Activated T-helper 2 cell treated with anti-CD3 and anti-CD28 coated beads, Interferon-gamma antibody, Interleukin-2, Interleukin-4, amounts not matched to agents 10 μg/mL and 5 μg/mL and 100 μg/mL, durations not matched to agents 14 hours and 24 hours and 36 hours (primary cell): Measurements from ENCODE around the gene NPR3. TPM values are rescaled to one million over a fixed set of nuclear protein-coding genes. Genes with fewer than 3 reads are reported as not detected.

ENCODE experiments used
- DNase-seq: peaks from one replicate; pipeline ENCODE4 v3.0.0; 2021; ENCODE audit warnings: low spot score
- H3K27ac Mint-ChIP-seq: one replicate; pipeline ENCODE4 v1.8.0; 2021; ENCODE audit warnings: mixed read lengths
- H3K27me3 Mint-ChIP-seq: one replicate; pipeline ENCODE4 v1.8.0; 2021; ENCODE audit warnings: low read depth, mixed read lengths
- H3K36me3 Mint-ChIP-seq: one replicate; pipeline ENCODE4 v1.8.0; 2021; ENCODE audit warnings: low read depth, mixed read lengths
- H3K4me1 Mint-ChIP-seq: one replicate; pipeline ENCODE4 v1.8.0; 2021; ENCODE audit warnings: low read depth, mixed read lengths
- H3K4me3 Mint-ChIP-seq: one replicate; pipeline ENCODE4 v1.8.0; 2021; ENCODE audit warnings: low read depth, mild to moderate bottlenecking, moderate library complexity, mixed read lengths
- H3K9me3 Mint-ChIP-seq: one replicate; pipeline ENCODE4 v1.8.0; 2021; ENCODE audit warnings: mixed read lengths
- intact Hi-C: fragments of 100-400 bp; cut with micrococcal nuclease; formaldehyde crosslinking; loops from one replicate; pipeline ENCODE4 v1.15.1; 2023
- total RNA-seq: library from RNA; stranded (reverse); gene quantifications from 2 replicates; pipeline ENCODE4 v1.2.3, GENCODE V29; 2022

NPR3 gene, protein sequence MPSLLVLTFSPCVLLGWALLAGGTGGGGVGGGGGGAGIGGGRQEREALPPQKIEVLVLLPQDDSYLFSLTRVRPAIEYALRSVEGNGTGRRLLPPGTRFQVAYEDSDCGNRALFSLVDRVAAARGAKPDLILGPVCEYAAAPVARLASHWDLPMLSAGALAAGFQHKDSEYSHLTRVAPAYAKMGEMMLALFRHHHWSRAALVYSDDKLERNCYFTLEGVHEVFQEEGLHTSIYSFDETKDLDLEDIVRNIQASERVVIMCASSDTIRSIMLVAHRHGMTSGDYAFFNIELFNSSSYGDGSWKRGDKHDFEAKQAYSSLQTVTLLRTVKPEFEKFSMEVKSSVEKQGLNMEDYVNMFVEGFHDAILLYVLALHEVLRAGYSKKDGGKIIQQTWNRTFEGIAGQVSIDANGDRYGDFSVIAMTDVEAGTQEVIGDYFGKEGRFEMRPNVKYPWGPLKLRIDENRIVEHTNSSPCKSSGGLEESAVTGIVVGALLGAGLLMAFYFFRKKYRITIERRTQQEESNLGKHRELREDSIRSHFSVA
- 0.02 TPM in 1 of 2 replicates, not detected in the other for total RNA-seq

DNA sequence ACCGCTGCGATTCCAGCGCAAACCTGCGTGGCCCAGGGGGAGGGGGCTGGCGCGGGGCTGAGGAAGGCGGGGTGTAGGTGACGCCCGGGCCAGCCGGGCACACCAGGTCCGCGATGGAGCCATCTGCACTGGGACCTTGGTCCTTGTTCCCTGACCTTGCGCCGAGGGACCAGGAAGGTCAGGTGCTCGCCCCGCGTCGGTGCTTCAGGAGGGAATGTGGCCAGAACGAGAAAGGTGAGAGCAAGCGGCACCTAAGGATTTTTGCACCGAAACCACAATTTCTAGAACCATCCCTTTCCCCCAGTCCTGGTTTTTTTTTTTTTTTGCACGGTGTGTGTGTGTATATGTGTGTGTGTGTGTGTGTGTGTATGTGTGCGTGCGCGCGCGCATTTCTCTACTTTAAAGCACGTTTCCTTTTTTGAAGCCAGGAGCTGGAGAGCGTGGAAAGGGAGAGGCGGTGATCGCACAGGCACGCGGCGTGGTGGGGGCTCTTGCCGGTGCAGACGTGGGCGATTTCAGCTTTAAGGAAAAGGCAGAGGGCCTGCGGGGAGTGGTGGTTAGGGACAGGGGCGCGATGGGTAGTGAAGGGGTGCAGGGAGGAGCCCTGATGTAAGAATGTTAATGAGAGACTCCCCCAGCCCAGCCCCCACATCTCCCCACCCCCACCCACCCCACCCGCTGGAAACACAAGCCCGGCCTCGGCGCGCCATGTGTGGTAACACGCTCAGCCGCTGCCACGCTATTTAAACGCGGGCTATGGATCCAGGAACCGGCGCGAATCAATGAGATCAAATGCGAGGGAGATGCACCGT, at the start of gene NPR3:
Gene NPR3 (plus strand): TSS at position 772 of the 812 bp plus-strand sequence. CDS start 456 bp downstream, outside the sequence.
- intact Hi-C loops, result loop anchor here (5.0 kb wide), 1 partner anchor 1227 kb away; the partner anchor contains the start of gene RXFP3

DNA sequence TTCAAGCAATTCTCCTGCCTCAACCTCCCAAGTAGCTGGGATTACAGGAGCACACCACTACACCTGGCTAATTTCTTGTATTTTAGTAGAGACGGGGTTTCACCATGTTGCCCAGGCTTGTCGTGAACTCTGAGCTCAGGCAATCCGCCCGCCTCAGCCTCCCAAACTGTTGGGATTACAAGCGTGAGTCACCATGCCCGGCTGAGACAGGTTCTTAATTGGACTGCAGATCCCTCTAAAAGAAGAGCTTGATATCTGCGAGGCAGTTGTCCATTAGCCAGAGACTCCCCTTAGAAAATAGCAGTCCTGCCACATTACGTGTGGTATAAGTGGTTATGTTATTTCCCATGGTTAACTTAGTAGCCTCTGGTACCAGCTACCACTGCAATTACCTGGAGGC, 46.6 kb upstream of the NPR3 start:
- no peak for DNase-seq
- Mint-ChIP-seq H3K4me3 (no peak overlapping the region), H3K27ac (no peak overlapping the region), H3K4me1 (no peaks in the 10 kb centered on the region), H3K36me3 (no peaks in the 10 kb centered on the region), H3K27me3 (no peaks in the 10 kb centered on the region), H3K9me3 (peaks cover 3% of the 10 kb centered on the region)
- intact Hi-C loops, result no loop called here

More for the DNA sequence above, at the start of gene NPR3:
- no peaks in the 10 kb centered on the region for H3K36me3 Mint-ChIP-seq
- no peak for DNase-seq
- no peaks in the 10 kb centered on the region for H3K9me3 Mint-ChIP-seq
- H3K27me3 Mint-ChIP-seq, result peaks cover 65% of the 10 kb centered on the region
- peak within 1 kb of the TSS; percentile 38 for H3K27ac Mint-ChIP-seq
- H3K4me3 Mint-ChIP-seq, result peak within 1 kb of the TSS; percentile 80
- H3K4me1 Mint-ChIP-seq, result peaks cover 19% of the 10 kb centered on the region

DNA sequence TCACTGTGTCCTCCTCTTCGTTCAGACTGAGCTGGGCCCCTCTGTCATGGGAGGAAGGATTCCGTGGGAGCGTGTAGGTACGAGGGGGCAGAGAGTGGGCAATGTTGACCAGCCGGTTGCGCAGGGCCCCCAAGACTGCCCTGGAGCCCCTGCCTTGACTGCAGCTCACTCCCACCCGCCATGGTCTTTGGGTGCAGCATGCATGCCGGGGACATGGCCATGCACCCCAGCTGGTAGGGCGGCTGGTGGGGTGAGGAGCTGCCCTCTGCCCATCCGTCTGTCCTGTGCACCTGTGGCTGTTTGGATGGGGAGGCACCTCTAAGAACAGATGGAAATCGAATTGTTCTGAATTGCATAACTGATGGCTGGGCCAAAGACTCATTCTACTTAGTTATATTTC, 42.6 kb upstream of the NPR3 start:
- Mint-ChIP-seq H3K27ac (no peak overlapping the region), H3K4me3 (no peak overlapping the region), H3K36me3 (no peaks in the 10 kb centered on the region), H3K27me3 (no peaks in the 10 kb centered on the region), H3K9me3 (peaks cover 19% of the 10 kb centered on the region), H3K4me1 (no peaks in the 10 kb centered on the region)
- intact Hi-C loops, result no loop called here
- no peak for DNase-seq

DNA sequence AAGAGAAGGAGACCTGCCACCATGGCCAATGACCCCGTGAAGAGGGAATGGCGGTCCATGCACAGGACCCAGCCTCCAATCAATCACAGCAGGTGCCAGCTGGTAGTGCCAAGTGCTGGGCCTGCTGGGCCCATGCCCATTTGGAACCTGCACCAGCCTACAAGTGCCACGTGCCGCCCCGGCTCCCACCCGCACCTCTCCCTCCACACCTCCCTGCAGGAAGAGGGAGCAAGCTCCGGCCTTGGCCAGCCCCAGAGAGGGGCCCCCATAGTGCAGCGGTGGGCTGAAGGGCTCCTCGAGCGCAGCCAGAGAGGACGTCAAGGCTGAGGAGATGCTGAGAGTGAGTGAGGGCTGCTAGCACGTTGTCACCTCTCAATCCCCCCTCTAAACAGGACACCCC, 37.8 kb upstream of the NPR3 start:
- H3K36me3 Mint-ChIP-seq, result no peaks in the 10 kb centered on the region
- H3K27ac Mint-ChIP-seq, result no peak overlapping the region
- no peak for DNase-seq
- no peaks in the 10 kb centered on the region for H3K27me3 Mint-ChIP-seq
- H3K9me3 Mint-ChIP-seq, result peaks cover 19% of the 10 kb centered on the region
- intact Hi-C loops, result no loop called here
- H3K4me1 Mint-ChIP-seq, result no peaks in the 10 kb centered on the region
- H3K4me3 Mint-ChIP-seq, result no peak overlapping the region

DNA sequence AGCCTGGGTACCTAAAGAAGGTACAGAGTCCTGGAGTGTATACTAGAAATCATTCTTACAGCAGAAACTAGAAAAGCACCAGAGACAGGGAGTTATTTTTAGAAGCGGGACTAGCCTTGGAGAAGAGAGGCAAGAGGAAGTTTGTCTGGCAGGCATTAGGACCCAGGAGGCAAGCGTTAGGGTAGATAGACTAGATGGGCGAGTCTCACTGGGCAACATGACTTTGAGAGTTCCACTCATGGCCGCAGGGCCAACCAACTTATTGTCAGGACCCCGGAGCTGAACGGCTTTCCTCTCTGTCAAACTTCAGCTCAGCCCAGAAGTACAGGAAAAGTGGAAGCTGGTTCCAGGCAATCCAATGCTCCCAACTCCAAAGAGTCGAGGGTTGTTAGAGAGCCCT, 34.1 kb upstream of the NPR3 start:
- intact Hi-C loops, result no loop called here
- Mint-ChIP-seq H3K27ac (no peak overlapping the region), H3K4me1 (no peaks in the 10 kb centered on the region), H3K4me3 (no peak overlapping the region), H3K27me3 (no peaks in the 10 kb centered on the region), H3K36me3 (no peaks in the 10 kb centered on the region), H3K9me3 (peaks cover 8% of the 10 kb centered on the region)
- DNase-seq, result no peak

DNA sequence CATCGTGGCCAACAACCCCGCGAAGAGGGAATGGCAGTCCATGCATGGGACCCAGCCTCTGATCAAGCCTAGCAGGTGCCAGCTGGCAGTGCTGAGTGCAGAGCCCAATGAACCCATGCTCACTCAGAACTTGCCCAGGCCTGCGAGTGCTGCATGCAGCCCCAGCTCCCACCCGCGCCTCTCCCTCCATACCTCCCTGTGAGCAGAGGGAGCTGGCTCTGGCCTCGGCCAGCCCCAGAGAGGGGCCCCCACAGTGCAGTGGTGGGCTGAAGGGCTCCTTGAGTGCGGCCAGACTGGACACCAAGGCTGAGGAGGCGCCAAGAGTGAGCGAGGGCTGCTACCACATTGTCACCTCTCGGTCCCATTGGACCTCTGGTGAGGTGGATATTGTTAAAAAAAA, 32.6 kb upstream of the NPR3 start:
- intact Hi-C loops, result no loop called here
- no peaks in the 10 kb centered on the region for H3K36me3 Mint-ChIP-seq
- no peak overlapping the region for H3K27ac Mint-ChIP-seq
- peaks cover under 1% of the 10 kb centered on the region for H3K9me3 Mint-ChIP-seq
- DNase-seq, result no peak
- H3K27me3 Mint-ChIP-seq, result no peaks in the 10 kb centered on the region
- no peaks in the 10 kb centered on the region for H3K4me1 Mint-ChIP-seq
- no peak overlapping the region for H3K4me3 Mint-ChIP-seq

DNA sequence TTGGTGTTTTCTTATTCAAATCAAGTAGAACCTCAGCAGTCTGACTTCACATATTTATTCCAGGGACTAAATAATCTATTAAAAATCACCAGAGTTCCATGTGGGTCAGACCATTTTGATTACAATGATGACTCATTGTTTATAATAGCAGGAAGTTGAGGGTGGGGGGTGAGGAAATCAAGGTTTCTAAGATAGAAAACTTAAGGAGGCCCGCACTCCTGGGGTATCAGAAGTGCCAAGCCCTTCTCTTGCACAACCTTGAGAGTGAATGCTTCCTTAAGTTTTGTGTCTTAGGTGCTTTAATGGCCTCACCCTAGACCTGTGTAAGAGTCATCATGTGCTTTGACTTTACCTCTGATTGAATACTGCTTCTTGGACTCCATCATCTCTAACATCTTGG, 31.9 kb upstream of the NPR3 start:
- H3K9me3 Mint-ChIP-seq, result peaks cover 8% of the 10 kb centered on the region
- intact Hi-C loops, result no loop called here
- H3K27me3 Mint-ChIP-seq, result no peaks in the 10 kb centered on the region
- no peak for DNase-seq
- H3K4me1 Mint-ChIP-seq, result no peaks in the 10 kb centered on the region
- no peak overlapping the region for H3K27ac Mint-ChIP-seq
- H3K4me3 Mint-ChIP-seq, result no peak overlapping the region
- no peaks in the 10 kb centered on the region for H3K36me3 Mint-ChIP-seq

DNA sequence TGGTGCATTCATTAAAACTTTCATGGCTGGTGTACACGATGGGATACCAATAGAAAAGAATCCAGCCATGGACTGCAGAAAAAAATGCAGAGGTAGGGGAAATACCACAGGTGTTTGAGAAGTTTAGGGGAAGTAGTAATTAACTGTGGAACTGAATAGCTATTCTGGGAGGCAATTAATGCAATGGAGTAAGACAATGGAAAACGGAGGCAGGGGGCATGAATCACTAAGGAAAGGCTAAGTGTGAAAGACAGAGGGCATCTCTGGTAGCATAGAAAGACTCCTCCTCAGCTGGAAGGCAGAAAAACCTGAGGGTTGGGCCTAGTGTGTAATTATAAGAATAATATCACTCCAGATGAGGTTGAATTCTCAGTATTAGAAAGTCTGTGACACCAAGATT, 30.9 kb upstream of the NPR3 start:
- H3K4me1 Mint-ChIP-seq, result no peaks in the 10 kb centered on the region
- intact Hi-C loops, result no loop called here
- peaks cover 17% of the 10 kb centered on the region for H3K9me3 Mint-ChIP-seq
- no peak overlapping the region for H3K4me3 Mint-ChIP-seq
- H3K27me3 Mint-ChIP-seq, result no peaks in the 10 kb centered on the region
- DNase-seq, result no peak
- no peak overlapping the region for H3K27ac Mint-ChIP-seq
- H3K36me3 Mint-ChIP-seq, result no peaks in the 10 kb centered on the region

DNA sequence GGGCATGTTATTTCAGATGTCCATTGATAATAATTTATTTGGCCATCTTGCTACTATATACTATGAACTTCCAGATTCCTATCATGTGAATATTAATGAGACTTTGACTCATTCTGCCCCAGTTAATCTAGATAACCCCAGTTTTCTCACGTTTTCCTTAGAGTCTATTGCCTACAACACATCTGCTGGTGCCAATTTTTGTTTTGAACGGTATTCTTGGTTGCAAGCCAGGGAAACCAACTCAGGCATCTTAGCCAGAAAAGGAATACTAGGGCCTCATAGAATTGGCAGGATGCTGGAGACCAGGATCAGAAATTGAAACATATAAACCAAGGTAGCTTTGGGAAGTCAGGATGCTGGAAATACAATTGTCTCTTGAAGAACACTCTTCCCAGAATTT, 28.0 kb upstream of the NPR3 start:
- Mint-ChIP-seq H3K4me3 (no peak overlapping the region), H3K9me3 (peaks cover 18% of the 10 kb centered on the region), H3K4me1 (no peaks in the 10 kb centered on the region), H3K36me3 (no peaks in the 10 kb centered on the region), H3K27me3 (no peaks in the 10 kb centered on the region), H3K27ac (no peak overlapping the region)
- intact Hi-C loops, result no loop called here
- no peak for DNase-seq

DNA sequence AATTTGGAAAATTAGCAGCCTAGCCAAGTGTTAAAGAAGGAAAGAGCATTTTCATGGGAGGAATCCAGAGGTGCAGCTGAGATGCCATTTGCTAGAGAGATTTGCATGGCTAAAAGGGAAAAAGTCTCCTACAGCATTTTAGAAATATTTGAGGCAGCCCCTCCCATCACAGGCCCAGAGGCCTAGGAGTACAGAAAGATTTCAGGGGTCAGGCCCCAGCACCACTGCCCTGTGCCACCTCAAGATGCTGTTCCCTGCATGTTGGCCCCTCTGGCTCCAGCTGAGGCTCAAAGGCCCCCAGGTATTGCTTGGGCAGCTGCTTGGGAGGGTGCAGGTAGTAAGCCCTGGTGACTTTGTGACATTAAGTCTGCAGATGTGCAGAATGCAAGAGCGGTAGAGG, 26.9 kb upstream of the NPR3 start:
- no peak overlapping the region for H3K27ac Mint-ChIP-seq
- intact Hi-C loops, result no loop called here
- no peak overlapping the region for H3K4me3 Mint-ChIP-seq

DNA sequence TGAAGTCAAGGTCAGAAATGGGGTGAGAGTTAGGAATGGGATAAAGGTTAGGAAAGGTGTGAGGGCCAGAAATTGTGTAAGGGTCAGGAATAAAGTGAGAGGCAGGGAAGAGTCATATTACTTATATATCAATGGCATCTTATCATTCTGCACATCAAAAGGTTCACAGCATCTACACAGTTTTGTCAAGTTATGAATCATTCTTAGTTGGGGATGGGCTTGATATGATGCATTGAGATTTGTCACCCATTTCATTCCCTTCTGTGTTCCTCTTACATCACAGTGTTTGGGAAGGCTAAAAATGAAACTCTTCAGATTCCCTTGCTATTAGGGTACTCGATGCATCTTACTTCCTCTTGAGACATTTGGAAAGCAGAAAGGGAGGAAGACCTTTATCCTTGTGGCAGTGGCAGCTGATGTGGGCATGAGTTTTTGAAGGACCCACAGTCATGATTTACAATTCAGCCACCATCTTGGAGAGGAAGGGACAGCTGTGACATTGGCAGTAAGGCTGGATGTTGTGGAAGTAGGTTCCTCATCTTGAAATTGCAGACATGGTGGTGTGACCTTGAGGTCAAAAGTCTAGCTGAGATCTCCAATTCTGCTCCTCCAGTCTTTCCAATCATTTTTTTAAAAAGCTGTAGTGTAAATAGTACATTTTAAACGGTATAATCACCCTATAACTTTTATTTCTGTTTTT, 24.2 kb upstream of the NPR3 start:
- Mint-ChIP-seq H3K4me3 (no peak overlapping the region), H3K27me3 (no peaks in the 10 kb centered on the region), H3K9me3 (peaks cover 18% of the 10 kb centered on the region), H3K4me1 (no peaks in the 10 kb centered on the region), H3K27ac (no peak overlapping the region), H3K36me3 (no peaks in the 10 kb centered on the region)
- DNase-seq, result no peak
- intact Hi-C loops, result no loop called here

More for the DNA sequence above, 26.9 kb upstream of the NPR3 start:
- DNase-seq, result no peak
- Mint-ChIP-seq H3K4me1 (no peaks in the 10 kb centered on the region), H3K36me3 (no peaks in the 10 kb centered on the region), H3K9me3 (peaks cover 18% of the 10 kb centered on the region), H3K27me3 (no peaks in the 10 kb centered on the region)

DNA sequence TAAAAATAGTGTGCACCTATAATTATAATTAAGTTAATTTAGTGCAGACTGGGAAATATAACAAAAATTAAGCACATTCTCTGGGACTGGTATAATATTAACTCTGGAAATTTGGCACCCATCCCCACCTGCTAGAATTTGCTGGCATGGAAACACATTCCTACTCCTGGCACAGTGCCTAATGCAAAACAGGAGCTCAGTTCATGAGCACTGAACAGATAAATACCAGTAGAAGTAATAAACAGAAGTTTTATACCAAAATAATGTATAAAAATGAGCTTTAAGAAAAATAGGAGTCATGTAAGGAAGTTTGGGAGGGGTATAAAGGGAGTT, 23.7 kb upstream of the NPR3 start:
- Mint-ChIP-seq H3K36me3 (no peaks in the 10 kb centered on the region), H3K27ac (no peak overlapping the region), H3K9me3 (peaks cover 18% of the 10 kb centered on the region), H3K27me3 (peaks cover 1% of the 10 kb centered on the region), H3K4me3 (no peak overlapping the region), H3K4me1 (no peaks in the 10 kb centered on the region)
- DNase-seq, result no peak
- intact Hi-C loops, result no loop called here
